Peyer's patch (tissue), 4 donors: ENCODE measurements around the gene STAG3.

ENCODE experiments used
- CTCF ChIP-seq, 6 experiments: fragments of 450-650 bp in 4 of 6; fragments of 200-600 bp in 2 of 6; sonication (generic) in 1 of 6; IDR thresholded peaks; one replicate each; pipeline ENCODE4 v1.5.1; 2017 to 2019; ENCODE audit warnings: antibody characterized with exemption in 6 of 6, mild to moderate bottlenecking in 3 of 6, moderate library complexity in 1 of 6
- POLR2A ChIP-seq, 2 donors: fragments of 450-650 bp; IDR thresholded peaks; one replicate each; pipeline ENCODE4 v1.5.1; 2017; ENCODE audit warnings: antibody characterized with exemption in 2 of 2, mild to moderate bottlenecking in 2 of 2, moderate library complexity in 2 of 2

DNA sequence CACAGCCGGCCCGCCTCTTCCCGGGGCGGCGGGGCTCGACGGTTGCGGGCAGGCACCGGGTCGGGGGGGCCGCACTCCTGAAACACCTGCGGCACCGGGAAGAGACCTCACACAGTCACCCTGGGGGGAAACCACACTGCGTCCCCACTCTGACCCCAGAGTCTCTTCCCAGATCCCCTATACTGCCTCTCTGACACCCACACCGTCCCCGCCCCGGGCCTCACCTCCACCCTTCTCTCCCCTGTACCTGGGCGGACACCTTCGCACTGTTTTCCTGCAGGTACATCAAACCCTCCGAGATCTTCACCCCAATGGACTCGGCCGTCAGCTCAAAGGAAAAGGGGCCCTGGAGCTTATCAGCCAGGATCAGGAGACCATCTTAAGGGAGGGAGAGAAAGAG is 5.9 kb upstream of the STAG3 start:
- TF ChIP-seq CTCF (IDR thresholded peaks at IDR 0.05) (no peak), POLR2A (IDR thresholded peaks at IDR 0.05) (no peak)
